Cortex of kidney (tissue), 1 donor: Measurements from ENCODE around the gene PNLIPRP2.

Experiments used
- DNase-seq: peaks from one replicate; lab custom pipeline; 2025; lab: John Stamatoyannopoulos, UW

The PNLIPRP2 gene

DNA sequence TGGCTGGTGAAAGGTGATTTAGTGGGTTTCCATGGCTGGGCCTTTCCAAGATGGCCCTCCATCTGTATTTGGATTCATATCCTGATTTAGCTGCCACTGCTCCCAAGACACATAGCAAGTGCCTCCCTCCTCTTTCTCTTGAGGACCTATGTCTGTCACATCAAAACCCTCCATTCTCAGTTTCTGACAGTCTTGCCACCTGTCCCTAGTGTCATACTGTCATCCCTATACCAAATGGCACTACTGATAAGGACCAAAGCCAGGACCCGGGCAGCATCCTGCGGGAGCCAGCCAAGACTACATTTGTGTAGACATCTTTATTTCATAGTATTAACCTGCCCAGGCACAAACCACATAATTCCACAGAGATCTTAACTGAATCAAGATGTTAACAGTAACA is 34.8 kb downstream of the PNLIPRP2 start:
- DNase-seq: no peak

DNA sequence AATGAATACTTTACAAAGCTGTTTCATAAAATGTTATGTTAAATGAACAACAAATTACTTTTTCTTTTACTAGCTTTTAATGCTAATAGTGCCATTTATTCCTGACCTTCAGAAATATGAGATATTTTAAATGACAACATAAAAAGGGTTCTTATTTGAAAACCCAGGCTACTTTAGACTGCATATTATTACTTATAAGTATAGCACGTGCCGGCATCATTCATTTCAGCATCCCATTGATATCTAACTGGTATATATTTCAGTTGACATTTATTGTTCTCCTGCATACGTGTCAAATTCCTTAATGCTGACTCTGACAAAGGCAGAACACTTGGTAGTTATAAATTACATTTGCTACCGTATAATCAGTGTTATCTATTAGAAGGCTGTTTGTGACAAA is 35.3 kb downstream of the PNLIPRP2 start:
- DNase-seq: no peak

DNA sequence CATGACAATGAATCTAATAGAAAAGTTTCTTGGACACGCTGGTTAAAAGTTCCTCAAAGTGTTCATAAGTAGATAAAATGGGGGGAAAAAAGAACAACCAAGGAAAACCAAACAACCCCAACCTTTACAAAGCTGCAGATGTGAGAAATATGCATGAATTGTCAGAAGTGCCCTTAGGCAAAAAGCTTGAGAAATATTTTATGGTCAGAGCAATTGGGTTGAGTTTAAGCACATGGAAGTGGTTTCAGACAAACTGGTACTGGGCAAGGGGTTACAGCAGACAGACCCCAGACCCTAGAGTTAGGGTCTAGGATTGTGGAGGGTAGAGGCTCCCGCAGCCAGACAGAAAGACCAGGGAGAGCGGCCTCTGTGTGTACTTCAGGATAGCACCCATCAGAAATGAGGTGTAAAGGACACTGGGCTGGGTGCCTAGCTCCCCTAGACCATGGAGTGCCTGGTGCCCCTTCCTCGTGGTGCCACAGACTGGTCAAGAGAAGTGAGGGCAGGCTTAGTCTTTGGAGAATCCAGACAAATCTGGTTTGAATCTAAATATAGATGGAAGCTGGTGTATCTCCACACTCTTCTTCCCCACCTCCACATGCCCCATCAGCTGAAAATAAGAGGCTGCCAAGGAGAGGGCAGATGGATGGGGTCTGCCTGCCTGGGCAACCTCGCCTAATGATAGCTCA is 37.3 kb downstream of the PNLIPRP2 start:
- no peak for DNase-seq

DNA sequence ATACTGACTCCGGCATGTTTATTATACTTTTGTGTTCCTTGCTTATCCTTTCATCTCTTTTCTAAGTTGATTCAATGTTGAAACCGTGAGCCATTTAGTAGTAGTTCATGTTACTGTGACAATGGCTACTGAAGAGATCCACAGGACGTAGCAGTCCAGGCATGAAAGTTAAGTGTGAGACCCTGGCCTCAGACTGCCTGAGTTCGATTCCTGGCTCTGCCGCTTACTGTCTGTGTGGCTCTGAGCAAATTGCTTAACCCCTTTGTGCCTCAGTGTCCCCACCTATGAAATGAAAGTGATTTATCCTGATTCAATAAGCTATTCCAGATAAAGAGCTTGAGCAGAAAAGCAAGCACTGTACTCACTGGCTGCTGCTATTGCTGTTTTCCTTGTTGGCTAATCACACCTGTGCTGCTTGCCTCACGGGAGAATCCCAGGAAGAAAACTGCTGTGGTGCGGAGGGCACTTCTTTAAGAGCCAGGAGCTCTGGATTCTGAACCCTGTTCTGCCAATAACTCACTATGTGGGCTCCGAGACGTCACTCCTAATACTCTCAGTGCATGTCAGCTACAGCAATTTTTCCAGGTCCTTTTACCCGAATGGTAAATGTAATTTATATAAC is 38.4 kb downstream of the PNLIPRP2 start:
- no peak for DNase-seq

DNA sequence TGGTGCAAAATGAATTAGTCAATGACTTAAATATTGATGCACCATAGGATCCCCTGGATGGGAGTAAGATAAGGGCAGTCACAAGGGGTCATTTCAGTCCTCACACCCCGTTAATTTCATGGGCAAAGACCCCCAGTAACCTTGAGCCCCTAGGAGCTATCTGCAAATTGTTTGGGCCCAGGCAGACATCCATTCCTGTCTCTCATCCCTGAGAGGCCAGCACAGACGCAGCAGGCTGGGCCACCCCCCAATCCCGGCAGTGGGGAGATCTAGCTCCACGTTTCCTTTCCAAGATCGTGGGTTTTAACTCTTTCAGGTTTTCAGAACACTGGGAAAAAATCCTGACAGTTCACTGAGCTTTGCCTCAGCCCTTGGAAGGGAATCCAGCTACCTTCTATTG is 40.1 kb downstream of the PNLIPRP2 start:
- no peak for DNase-seq

DNA sequence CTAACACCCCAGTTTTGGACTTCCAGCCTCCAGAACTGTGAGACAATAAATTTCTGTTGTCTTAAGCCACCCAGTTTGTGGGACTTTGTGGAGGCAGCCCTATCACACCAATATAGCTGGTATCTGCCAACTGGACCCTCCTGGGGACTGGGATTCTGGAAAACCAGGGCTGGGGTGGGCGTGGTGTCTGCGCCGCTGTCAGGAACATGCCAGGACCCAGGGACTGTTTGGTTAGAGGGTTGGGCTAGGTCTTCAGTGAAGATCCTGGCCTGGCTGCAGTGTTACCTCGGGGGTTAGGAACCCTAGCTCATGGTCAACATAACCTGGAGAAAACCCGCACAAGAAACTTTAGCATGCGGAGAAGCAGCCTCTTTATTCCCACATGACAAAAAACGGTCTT is 42.6 kb downstream of the PNLIPRP2 start:
- no peak for DNase-seq

DNA sequence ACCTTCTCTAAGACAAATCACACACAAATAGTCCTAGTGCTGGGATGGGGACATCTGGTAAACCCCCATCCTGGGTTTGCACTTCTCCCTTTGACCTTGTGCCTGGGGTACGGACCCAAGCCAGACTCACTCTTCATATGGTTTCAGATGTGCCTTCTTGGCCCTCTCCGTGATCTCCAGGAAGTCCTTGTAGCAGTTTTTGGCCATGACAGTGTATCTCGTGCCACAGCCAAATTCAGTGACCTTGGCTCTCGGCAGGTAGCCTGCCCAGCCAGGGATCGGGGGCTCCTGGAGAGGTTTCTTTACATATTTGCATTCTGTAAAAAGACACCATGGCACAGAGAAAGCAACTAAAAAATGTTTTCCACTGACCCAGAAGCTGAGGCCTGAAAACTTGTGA is 43.9 kb downstream of the PNLIPRP2 start:
- no peak for DNase-seq

DNA sequence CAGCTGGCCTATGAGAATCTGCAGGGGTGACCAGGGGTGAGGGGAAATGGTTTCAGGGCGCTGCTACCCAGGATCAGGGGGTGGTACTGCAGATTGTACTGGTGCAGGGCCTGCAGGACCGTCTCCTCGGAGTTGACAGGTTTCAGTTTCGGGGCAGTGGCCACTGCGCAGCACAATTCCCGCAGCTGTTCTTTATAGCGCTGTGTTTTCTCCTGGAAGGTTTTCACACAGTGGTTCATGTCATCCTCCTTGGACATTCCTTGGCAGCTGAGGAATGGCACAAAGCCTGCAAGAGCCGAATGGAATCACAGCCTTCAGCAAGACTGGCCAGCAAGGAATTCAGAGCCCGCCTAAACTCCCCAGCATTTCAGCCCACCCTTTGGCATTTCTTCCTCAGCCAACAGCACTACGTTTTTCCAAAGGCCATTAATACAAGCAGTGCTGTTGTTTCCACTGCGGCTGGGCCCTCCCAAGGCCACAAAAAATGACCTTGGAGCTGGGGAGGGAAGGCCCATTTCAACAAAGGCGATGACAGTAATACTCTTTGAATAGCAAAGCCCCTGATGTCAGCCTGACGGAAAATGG is 44.9 kb downstream of the PNLIPRP2 start:
- no peak for DNase-seq

DNA sequence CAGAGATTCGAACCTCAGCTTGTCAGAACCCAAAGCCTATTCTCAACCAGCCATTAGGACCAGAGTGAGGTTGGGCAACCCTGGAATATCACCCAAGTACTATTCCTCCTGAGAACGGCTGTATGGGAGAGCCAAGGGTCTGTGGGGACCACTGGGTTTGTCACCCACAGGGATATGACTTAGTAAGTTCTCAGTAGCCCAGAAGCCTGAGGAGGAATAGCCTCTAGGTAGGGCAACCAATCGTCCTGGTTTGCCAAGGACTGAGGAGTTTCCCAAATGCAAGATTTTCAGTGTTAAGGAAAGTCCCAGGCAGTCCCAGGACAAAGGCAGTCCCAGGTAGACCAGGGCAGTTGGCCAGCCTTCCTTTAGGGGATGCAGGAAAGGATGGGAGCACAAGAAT is 46.7 kb downstream of the PNLIPRP2 start:
- DNase-seq: no peak

DNA sequence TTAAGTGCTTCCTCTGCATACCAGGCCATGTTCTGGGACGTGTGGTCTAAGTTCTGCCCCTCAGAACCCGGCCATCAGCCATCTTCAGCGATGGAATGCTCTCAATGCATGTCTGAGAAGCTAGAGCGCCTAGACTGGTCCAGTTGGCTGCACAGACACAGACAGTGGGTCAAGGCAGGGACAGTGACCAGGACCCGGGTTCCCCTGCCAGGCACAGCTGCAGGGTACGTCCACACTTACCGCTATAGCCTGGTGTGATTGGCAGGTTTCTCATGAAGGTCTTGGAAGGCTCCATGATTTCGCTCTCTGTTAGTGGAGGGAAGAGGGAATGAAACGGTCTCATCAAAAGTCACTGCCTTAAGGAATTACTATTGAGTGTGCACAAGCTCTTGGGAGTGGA is 47.3 kb downstream of the PNLIPRP2 start:
- no peak for DNase-seq

DNA sequence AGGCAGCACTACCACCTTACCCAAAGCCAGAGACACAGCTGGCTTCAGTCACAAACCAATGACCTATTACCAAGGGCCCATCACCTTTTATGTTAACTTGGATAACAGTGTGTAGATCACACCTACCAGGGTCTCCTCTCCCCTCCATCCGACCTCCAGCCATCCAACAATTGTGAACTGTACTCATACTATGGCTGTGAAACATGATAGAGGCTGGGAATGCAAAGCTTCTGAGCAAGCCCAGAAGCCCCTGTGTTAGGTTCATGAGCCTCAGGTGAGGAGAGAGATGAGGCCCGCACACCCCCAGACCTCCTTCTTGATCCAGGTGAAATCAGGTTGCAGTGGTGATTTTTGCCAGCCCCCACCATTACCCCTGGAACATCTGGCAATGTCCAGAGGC is 47.7 kb downstream of the PNLIPRP2 start:
- no peak for DNase-seq

DNA sequence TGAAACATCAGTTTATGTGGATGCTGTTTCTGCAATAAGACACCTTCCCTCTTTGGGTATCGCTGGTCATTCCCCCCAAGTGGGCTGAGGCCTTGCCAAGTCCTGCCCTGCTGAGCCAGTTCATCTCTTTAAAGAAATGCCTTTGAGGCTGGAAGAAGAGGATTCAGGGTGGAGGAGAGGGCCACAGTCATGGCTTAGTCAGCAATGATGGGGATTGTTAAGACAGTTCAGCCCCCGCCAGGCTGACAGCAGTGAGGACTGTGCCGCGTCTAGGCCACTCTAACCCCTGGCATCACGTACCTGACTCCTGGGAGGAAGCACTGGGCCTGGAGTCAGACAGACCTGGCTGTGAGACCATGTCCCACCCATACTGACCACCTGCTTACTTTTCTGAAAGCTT is 48.3 kb downstream of the PNLIPRP2 start:
- no peak for DNase-seq

DNA sequence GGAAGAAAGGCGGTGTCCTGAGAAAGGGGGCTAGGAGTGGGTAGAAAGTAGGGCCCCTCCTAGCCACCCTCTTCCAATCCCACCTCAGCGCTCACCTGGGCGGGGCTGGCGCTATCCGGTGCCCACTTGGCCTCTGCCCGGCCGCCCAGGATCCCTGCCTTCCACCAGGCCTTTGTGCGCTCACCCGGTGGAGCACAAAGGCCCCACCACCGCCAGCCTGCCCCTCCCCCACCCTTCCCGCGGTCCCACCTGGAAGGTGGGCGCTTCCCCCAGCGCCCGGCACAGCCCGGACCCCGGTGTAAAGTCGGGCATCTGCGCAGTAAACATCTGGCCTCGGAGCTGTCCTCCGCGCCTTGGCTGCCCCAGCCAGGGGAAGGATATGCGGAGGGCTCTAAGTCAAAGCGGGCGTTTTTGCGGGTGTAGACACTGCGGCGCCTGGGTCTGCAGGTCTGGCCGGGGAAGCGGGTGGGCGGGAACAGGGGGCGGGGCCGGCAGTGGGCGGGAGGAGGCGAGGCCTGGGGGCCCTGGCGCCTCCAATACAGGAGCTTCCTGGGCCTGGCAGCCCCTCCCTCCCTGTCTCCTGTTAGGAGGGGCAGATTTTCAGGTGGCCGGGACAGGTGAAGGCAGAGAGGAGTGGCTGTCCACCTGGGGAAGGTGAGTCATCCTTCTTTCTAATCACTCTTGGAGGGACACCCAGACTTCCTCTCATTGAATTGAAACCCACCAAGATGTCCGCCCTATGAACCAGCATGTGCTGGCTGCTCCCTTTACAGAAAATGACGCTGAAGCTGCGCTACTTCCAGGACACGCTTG is 49.3 kb downstream of the PNLIPRP2 start:
- no peak for DNase-seq

DNA sequence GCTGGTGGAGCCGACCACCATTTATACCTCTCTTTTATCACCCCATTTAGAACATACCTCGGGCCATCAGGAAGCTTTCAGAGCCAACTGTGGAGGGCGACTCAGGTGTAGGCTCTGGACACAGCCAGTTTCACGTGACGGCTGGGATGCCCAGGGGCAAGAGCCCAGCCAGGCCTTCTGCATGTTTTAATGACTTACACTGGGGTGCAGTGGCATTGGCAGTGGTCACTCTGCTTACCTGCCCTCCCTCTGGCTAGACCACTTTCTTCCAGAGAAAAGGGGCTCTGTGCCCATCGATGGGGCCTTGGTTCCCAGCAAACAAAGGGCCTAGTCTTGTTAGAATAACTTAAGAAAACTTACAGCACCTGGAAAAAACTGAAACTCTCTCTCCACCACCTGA is 50.0 kb downstream of the PNLIPRP2 start:
- no peak for DNase-seq

DNA sequence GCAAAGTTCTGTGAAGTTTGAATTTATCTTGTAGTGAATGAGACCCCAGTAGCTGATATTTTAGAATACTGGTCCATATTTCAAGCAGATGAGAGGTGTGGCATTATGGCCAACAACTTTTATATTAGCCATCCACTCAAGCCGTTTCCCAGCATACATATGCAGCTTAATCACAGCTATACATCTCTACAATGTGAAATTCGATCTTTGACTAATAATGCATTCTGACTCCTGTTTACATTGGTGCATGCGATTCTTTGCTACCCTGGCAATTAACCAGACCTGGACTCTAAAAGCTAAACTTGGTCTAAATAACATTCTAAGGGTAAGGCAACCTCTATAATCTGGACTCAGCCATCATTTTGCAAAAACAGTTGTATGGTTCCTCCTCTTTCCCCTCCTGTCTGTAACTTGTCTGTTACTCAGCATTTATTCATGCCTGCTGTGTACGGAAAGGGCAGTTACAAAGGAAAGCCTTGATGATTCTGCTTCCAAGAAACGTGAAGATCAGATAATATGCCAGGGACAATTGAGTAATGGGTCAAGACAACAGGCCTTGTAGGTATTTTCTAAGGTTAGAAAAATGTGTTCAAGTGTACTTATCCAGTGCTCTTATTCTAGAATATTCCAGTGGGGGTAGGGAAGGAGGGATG is 50.6 kb downstream of the PNLIPRP2 start:
- no peak for DNase-seq

DNA sequence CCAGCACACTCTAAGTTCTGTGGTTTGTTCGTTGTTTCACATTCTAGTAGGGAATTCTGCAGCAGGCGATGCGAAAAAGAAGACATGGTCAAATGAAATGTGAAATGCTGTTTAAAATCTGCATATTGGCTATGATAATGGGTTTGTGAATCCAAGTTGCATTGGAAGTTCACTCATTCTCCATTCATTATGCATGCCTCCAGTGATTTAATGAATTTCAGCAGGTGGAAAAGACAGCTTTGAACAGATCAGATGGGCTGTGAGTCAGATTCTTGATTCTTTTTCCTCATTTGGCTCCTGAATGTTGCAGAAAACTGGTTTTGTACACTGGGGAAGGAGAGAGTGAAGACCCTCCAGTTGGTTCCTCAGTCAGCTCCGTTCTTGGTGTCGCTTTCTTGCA is 52.1 kb downstream of the PNLIPRP2 start:
- no peak for DNase-seq

DNA sequence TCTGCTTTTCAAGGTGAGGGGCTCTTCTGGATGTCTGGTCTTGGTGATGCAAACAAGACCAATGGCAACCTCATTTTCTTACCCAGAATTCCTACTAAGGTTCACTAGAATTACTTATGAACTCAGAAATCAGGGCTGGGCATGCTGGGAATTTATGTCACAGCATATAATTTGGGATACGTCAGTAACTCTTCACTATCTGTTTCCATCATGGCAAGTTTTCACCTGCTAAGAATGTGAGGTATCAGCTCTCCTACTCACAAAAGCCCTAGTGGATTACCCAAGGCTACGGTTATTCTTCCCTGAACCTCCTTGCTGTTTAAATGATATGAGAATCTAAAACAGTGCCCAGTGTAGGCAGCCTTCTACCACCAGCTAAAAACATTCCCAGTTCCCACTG is 53.1 kb downstream of the PNLIPRP2 start:
- no peak for DNase-seq

DNA sequence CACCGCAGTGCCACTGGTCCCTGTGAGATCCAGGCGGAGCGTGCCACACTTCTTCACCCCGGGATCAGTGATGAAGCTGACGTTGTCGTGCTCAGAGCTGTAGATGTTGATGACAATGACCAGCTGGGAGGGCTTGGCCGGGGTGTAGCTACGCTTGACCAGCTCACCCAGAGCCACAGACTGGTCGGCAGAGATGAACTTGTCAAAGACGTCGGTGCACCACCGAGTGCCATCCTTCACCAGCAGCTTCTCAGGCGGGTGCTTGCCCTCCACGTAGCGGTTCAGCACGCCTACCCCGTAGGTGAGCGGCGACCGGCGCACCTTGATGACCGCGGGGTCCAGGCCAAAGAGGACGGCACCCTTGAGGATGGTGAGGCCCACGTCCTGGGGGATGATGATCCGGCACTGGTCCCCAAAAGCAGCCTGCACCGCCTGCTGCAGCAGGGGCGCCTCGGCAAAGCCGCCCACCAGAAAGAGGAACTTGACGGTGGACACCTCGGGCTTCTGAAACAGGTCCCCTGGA is 54.2 kb downstream of the PNLIPRP2 start:
- DNase-seq: no peak

DNA sequence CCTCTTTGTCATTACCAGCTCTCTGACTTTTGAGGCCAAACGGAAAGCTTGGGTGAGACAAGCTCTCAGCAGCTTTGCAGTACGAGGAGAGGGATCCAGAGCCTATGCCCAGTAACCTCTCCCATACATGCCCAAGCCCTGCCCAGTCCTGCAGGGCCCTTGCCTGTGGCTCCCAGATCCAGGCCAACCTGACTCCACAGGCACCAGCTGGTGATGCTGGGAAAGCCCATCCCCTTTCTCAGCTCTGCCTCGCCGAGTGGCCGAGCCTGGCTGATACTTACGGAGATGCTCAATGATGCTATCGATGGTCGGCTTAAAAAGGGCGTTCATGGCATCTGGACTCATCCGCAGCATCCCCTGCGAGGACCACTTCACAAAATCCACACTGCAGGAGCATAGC is 55.4 kb downstream of the PNLIPRP2 start:
- DNase-seq: no peak

DNA sequence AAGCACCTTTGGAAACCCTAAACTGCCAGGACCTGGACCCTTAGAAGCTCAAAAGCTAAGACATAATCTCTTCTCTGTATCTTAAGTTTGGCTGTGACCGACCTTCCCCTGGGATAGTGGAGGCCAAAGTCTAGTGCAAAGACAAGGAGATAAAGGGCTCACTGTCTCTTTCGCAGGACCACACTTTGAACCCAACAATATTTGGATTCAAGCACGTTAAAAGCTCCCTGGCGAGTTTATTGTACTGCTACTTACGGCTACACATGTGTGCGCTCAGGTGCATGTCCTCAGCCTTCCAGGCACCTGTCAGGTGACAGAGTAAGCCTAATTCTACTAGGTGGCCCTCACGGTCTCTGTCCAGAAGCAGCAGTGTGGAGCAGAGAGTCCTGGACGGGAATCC is 55.9 kb downstream of the PNLIPRP2 start:
- no peak for DNase-seq

DNA sequence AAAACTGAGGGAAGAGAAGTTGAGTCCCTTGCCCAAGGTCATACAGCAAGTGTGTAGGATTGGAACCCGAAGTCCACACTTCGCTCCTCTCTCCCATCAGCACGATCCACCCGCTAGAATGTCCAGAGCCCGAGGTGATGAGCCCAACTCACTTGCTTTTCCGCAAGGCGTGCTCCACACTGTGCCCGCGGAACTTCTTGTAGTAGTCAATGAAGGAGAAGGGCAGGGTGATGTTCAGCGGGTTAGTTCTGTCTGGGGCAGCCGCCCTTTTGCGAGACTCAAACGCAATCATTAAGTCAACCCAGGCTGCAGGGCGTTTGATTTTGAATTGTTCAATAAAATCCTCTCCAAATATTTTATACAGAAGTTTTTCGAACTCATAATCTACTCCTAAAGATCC is 58.6 kb downstream of the PNLIPRP2 start:
- DNase-seq: no peak

DNA sequence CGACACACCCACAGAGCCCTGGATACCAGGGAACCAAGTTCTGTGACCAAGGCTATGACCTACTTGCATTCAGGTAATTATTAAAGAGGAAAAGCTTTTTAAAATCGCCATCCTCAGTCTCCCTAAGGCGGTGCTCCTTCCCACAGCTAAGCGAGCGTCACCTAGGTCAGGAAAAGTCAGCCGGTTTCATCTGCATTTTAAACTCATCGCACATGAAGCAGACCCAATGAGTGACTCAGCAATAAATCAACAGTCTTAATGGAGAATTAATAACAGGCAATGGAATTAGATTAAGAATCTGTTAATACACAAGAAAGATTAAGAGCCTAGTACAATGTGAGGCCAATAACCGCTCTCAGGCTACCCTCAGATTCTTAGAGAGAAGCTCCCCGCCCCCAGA is 62.4 kb downstream of the PNLIPRP2 start:
- DNase-seq: no peak
